HepG2 (cell line): ENCODE results near the gene SMARCB1. TPM values are rescaled to one million over a fixed set of nuclear protein-coding genes. Genes with fewer than 3 reads are reported as not detected.

Source experiments
- ATAC-seq: fragments of 200-7000 bp; cut with Tn5 transposase; 3 replicates; pipeline ENCODE4 v1.9.1; 2020; ENCODE audit warnings: mild to moderate bottlenecking, moderate library complexity
- BruUV-seq: library from RNA; stranded (reverse); fragments of 400-500 nt; replicated peaks from 2 replicates; lab custom pipeline; 2021; lab: Mats Ljungman, UMichigan
- CTCF ChIA-PET: fragments of 300-600 bp; formaldehyde crosslinking; extraction: SDS; loops from one replicate; lab custom pipeline; 2021; ENCODE audit warnings: low total read pairs, inconsistent platforms, low intra/inter-chr PET ratio; lab: Yijun Ruan, JAX
- POLR2A ChIA-PET: fragments of 350-600 bp; sonication (Branson Sonifier 250); formaldehyde crosslinking; loops from one replicate; lab custom pipeline; 2020; ENCODE audit warnings: antibody characterized with exemption, inconsistent platforms; lab: Yijun Ruan, JAX
- DNase-seq: peaks from one replicate; pipeline ENCODE4 v3.0.0-alpha.2; 2015; ENCODE audit warnings: low spot score
- FAIRE-seq: peaks from 3 replicates; lab custom pipeline; 2011; peaks lifted over from hg19 to GRCh38; lab: Jason Lieb, UNC
- H2AFZ ChIP-seq: one replicate; pipeline ENCODE4 v1.6.1; 2011; ENCODE audit warnings: low read length, inconsistent platforms
- H3K27ac ChIP-seq: fragments of 300-600 bp; 3 replicates; pipeline ENCODE4 v1.8.0; 2011; ENCODE audit warnings: mixed run types, mild to moderate bottlenecking, mixed read lengths, low read length, inconsistent platforms; ENCODE audit not compliant: insufficient read depth; ENCODE audit errors: extremely low read length
- H3K27me3 ChIP-seq, 2 experiments: fragments of 200-600 bp in 1 of 2; 2 replicates in 1 of 2; 3 replicates in 1 of 2; pipeline versions ENCODE4 v1.6.0 to v1.8.0; 2011; ENCODE audit warnings: low read length in 2 of 2, mild to moderate bottlenecking in 2 of 2, moderate library complexity in 2 of 2, inconsistent platforms in 1 of 2; ENCODE audit not compliant: insufficient read depth in 2 of 2, control insufficient read depth in 1 of 2
- H3K36me3 ChIP-seq, 2 experiments: fragments of 200-600 bp in 1 of 2; replicated peaks in 1 of 2; 2 replicates in 1 of 2; 3 replicates in 1 of 2; pipeline versions ENCODE4 v1.5.1 to v1.8.0; 2011; ENCODE audit warnings: low read length in 2 of 2, inconsistent platforms in 1 of 2; ENCODE audit not compliant: insufficient read depth in 2 of 2, control insufficient read depth in 1 of 2
- H3K4me1 ChIP-seq: 2 replicates; pipeline ENCODE4 v1.5.1; 2012; ENCODE audit warnings: low read length, inconsistent platforms; ENCODE audit not compliant: insufficient read depth
- H3K4me2 ChIP-seq: 2 replicates; pipeline ENCODE4 v1.6.0; 2011; ENCODE audit warnings: low read depth, low read length, inconsistent platforms
- H3K4me3 ChIP-seq, 3 experiments: fragments of 200-600 bp in 1 of 3; sonication (generic), shearing (Covaris generic) in 1 of 3; replicated peaks in 1 of 3; 2 replicates each; pipeline ENCODE4 v1.5.1; 2011 to 2016; ENCODE audit warnings: low read length in 3 of 3, inconsistent platforms in 2 of 3, low read depth in 2 of 3, mild to moderate bottlenecking in 2 of 3, control low read depth in 1 of 3, mixed read lengths in 1 of 3; ENCODE audit not compliant: insufficient read depth in 1 of 3
- H3K79me2 ChIP-seq: one replicate; pipeline ENCODE4 v1.6.1; 2011; ENCODE audit warnings: low read length, inconsistent platforms; ENCODE audit not compliant: insufficient read depth
- H3K9ac ChIP-seq: 2 replicates; pipeline ENCODE4 v1.6.0; 2011; ENCODE audit warnings: mild to moderate bottlenecking, low read depth, low read length, inconsistent platforms; ENCODE audit not compliant: insufficient read depth
- H3K9me3 ChIP-seq: 2 replicates; pipeline ENCODE4 v1.5.1; 2012; ENCODE audit warnings: mild to moderate bottlenecking, low read length
- H4K20me1 ChIP-seq: 2 replicates; pipeline ENCODE4 v1.6.0; 2011; ENCODE audit warnings: inconsistent platforms, mild to moderate bottlenecking, low read length, moderate library complexity; ENCODE audit not compliant: insufficient read depth
- HINFP ChIP-seq: sonication (generic); formaldehyde crosslinking; IDR thresholded peaks from 2 replicates; pipeline ENCODE4 v1.4.0; 2020; ENCODE audit warnings: low read depth, mild to moderate bottlenecking, missing genetic modification reagents
- KLF9 ChIP-seq: IDR thresholded peaks from 2 replicates; pipeline ENCODE4 v1.6.1; 2016; ENCODE audit warnings: low read depth
- MAFK ChIP-seq, 2 experiments: IDR thresholded peaks in 1 of 2; conservative IDR thresholded peaks in 1 of 2; 2 replicates each; pipeline ENCODE4 v1.6.1; 2011; ENCODE audit warnings: improper control_type of control experiment in 2 of 2, low read length in 2 of 2
- SP2 ChIP-seq: sonication (generic); formaldehyde crosslinking; IDR thresholded peaks from 2 replicates; pipeline ENCODE4 v1.5.1; 2020; ENCODE audit warnings: mild to moderate bottlenecking, missing genetic modification reagents
- TCF7L2 ChIP-seq: IDR thresholded peaks from 2 replicates; pipeline ENCODE4 v1.6.1; 2011; ENCODE audit warnings: mild to moderate bottlenecking, low read depth, low read length, moderate library complexity
- TFE3 ChIP-seq: IDR thresholded peaks from 2 replicates; pipeline ENCODE4 v1.6.1; 2016
- THAP8 ChIP-seq: sonication (generic); formaldehyde crosslinking; IDR thresholded peaks from 2 replicates; pipeline ENCODE4 v1.5.1; 2020; ENCODE audit warnings: missing genetic modification reagents, mild to moderate bottlenecking, borderline replicate concordance
- TMF1 ChIP-seq: sonication (generic); formaldehyde crosslinking; IDR thresholded peaks from 2 replicates; pipeline ENCODE4 v1.8.1; 2022; ENCODE audit warnings: low read depth, missing genetic modification reagents
- TP53 ChIP-seq: sonication (generic); formaldehyde crosslinking; conservative IDR thresholded peaks from 2 replicates; pipeline ENCODE4 v1.4.0; 2020; ENCODE audit warnings: missing genetic modification reagents
- ZEB1 ChIP-seq: IDR thresholded peaks from 2 replicates; pipeline ENCODE4 v1.6.1; 2012; ENCODE audit warnings: mild to moderate bottlenecking, low read depth, inconsistent platforms; ENCODE audit not compliant: insufficient replicate concordance
- ZNF354B ChIP-seq: sonication (generic); formaldehyde crosslinking; IDR thresholded peaks from 2 replicates; pipeline ENCODE4 v1.8.0; 2022; ENCODE audit warnings: mild to moderate bottlenecking, missing genetic modification reagents
- ZNF451 ChIP-seq: sonication (generic); formaldehyde crosslinking; IDR thresholded peaks from 2 replicates; pipeline ENCODE4 v1.5.0; 2020; ENCODE audit warnings: mild to moderate bottlenecking, missing genetic modification reagents
- ZNF564 ChIP-seq: sonication (generic); formaldehyde crosslinking; IDR thresholded peaks from 2 replicates; pipeline ENCODE4 v1.8.1; 2023; ENCODE audit warnings: mild to moderate bottlenecking, missing genetic modification reagents
- ZNF691 ChIP-seq: sonication (generic); formaldehyde crosslinking; IDR thresholded peaks from 2 replicates; pipeline ENCODE4 v1.4.0; 2020; ENCODE audit warnings: missing genetic modification reagents, low read depth, mild to moderate bottlenecking, borderline replicate concordance
- ZNF749 ChIP-seq: sonication (generic); formaldehyde crosslinking; IDR thresholded peaks from 2 replicates; pipeline ENCODE4 v1.8.0; 2022; ENCODE audit warnings: mild to moderate bottlenecking, missing genetic modification reagents, moderate library complexity, borderline replicate concordance
- ZSCAN25 ChIP-seq: sonication (generic); formaldehyde crosslinking; IDR thresholded peaks from 2 replicates; pipeline ENCODE4 v1.8.0; 2022; ENCODE audit warnings: mild to moderate bottlenecking, missing genetic modification reagents
- WGBS: methylation state at CpG from one replicate; pipeline ENCODE4 v1.1.6; 2017; ENCODE audit warnings: low lambda C conversion rate; 5-methylcytosine and 5-hydroxymethylcytosine counted together
- in situ Hi-C: cut with HindIII; loops from 2 replicates; pipeline ENCODE4 v1.10.0; 2017; ENCODE audit warnings: low pct_unique_long_range_greater_than_20kb; ENCODE audit not compliant: extremely low pct_ligation_motif_present
- intact Hi-C: fragments of 100-400 bp; cut with micrococcal nuclease; formaldehyde crosslinking; loops from one replicate; pipeline ENCODE4 v1.10.0; 2022; ENCODE audit not compliant: unreplicated experiment
- polyA plus RNA-seq, 8 experiments: library from polyadenylated mRNA; depleted of rRNA in 3 of 8; stranded (reverse) in 7 of 8; unstranded in 1 of 8; fragments of >200 nt; fragmentation: Illumina TruSeq in 4 of 8; extraction: Trizol in 4 of 8; gene quantifications; 2 replicates each; pipeline versions ENCODE4 v1.2.1 to v1.2.3, GENCODE V29; 2011 to 2016; ENCODE audit warnings: low read depth in 4 of 8, missing spikeins in 1 of 8, mixed read lengths in 1 of 8; ENCODE audit not compliant: insufficient read depth in 1 of 8
- total RNA-seq, 5 experiments: library from RNA; depleted of rRNA; stranded (reverse); fragments of >200 nt; fragmentation: Illumina TruSeq; extraction: Trizol; gene quantifications; 2 replicates each; pipeline ENCODE4 v1.2.3, GENCODE V29; 2016; ENCODE audit warnings: low read depth in 1 of 5

The SMARCB1 gene
- total and polyA plus RNA-seq, 2 of the 13 experiments (the other 11 are each of a cell fraction or from before 2014, with no cell fraction given): 74.0 to 166 TPM

- ATAC-seq: peak; percentile 4
- peak overlapping the region; percentile 79 for H3K9ac ChIP-seq
Observed at GRCh38 chr22:23767303-23767672, 19.5 kb upstream of the SMARCB1 start.

More at GRCh38 chr22:23767303-23767672, 19.5 kb upstream of the SMARCB1 start:
- Histone ChIP-seq H3K4me3 (peak overlapping the region; percentile 64 to 98 (median 81)), H3K36me3 (peaks cover 0 to 1% of the 10 kb centered on the region in 2 experiments; a peak in 2 of 5 replicates), H3K4me1 (peaks cover 74% of the 10 kb centered on the region), H3K4me2 (peak overlapping the region; percentile 99), H3K79me2 (peaks cover 7% of the 10 kb centered on the region), H4K20me1 (no peaks in the 10 kb centered on the region), H2AFZ (no peak overlapping the region), H3K27me3 (no peaks in the 10 kb centered on the region), H3K9me3 (no peaks in the 10 kb centered on the region), H3K27ac (peak overlapping the region; percentile 88)
- no peak for DNase-seq
- intact Hi-C loops (loop anchor here (5.0 kb wide), 1 partner anchor 80 kb away; no protein-coding TSS in a partner anchor), in situ Hi-C loops (no loop called here)
- WGBS: 20% methylated on average over 1 of the region's 27 CpGs
- TF ChIP-seq ZNF354B (CRISPR knock-in tag) (0 out of 2 replicates have a peak, but pooled peaks have one; percentile 7), TMF1 (CRISPR knock-in tag) (peak; percentile 11; the same call in 1 of the 2 replicates), ZSCAN25 (no peak), MAFK (conservative IDR thresholded peaks at IDR 0.05 in 1 of 2, IDR thresholded peaks at IDR 0.05 in 1 of 2; ENCODE audit: low read length in 2 of 2) (no peak), ZEB1 (no peak), ZNF451 (CRISPR knock-in tag) (0 out of 2 replicates have a peak, but pooled peaks have one; percentile 45), THAP8 (CRISPR knock-in tag) (peak; percentile 45; the same call in 1 of the 2 replicates), KLF9 (CRISPR knock-in tag) (no peak), TFE3 (CRISPR knock-in tag) (no peak), TP53 (CRISPR knock-in tag) (0 out of 2 replicates have a peak, but pooled peaks have one; percentile 8), TCF7L2 (no peak), ZNF691 (CRISPR knock-in tag) (no peak), ZNF564 (CRISPR knock-in tag) (0 out of 2 replicates have a peak, but pooled peaks have one; percentile 11), HINFP (no peak), SP2 (CRISPR knock-in tag) (peak; percentile 26; the same call in 1 of the 2 replicates), ZNF749 (CRISPR knock-in tag) (0 out of 2 replicates have a peak, but pooled peaks have one; percentile 15)
- BruUV-seq: no TSS peak
- no peak for FAIRE-seq
- ChIA-PET CTCF (interaction anchor here (1.1 to 2.6 kb wide), 3 partner anchors 22 to 82 kb away, joined by 3 to 34 read pairs (median 18); no protein-coding TSS in a partner anchor), POLR2A (interaction anchor here (0.6 to 6.9 kb wide), 17 partner anchors 7 to 139 kb away, joined by 3 to 89 read pairs (median 6); partner anchors contain the start of genes MIF, SLC2A11, SMARCB1 and VPREB3)
